ENCODE data around the gene SLC38A2. TPM values are rescaled to one million over a fixed set of nuclear protein-coding genes. Genes with fewer than 3 reads are reported as not detected.

Gene SLC38A2
- total RNA-seq, 1 donor from 2014 or later: 754 TPM

DNA sequence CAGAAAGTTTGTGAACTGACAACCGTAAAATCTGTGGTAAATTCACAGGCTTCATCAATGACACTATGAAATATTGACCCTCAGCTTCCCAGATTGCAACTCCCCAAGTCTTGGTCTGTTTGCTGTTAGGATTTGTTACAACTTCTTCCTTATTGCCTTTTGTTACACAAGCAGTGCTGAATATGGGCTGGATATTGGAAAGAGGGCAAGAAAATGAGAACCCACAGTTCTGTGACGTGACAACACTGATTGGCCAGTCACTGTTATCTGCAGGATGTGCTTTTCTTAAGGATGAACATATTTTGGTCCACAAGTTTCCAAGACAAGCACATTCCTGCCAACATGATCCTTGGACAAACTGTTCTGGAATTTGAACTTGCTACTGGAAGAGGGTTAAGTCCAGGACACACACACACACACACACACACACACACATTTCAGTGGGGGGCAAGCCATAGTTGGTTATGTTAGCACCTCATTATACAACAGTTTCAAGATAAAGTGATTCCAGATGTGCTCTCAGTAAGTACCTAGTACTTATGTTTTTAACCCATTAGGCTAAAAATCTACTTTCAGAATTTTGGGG, 16.6 kb upstream of the SLC38A2 start:
- peaks cover 93% of the 10 kb centered on the region for H3K4me1 Mint-ChIP-seq (ENCODE audit: unreplicated experiment)
- no peak for DNase-seq (ENCODE audit: extremely low spot score, unreplicated experiment)
- H3K27me3 Mint-ChIP-seq (ENCODE audit: unreplicated experiment): no peaks in the 10 kb centered on the region
- TF ChIP-seq, protein P1, sequence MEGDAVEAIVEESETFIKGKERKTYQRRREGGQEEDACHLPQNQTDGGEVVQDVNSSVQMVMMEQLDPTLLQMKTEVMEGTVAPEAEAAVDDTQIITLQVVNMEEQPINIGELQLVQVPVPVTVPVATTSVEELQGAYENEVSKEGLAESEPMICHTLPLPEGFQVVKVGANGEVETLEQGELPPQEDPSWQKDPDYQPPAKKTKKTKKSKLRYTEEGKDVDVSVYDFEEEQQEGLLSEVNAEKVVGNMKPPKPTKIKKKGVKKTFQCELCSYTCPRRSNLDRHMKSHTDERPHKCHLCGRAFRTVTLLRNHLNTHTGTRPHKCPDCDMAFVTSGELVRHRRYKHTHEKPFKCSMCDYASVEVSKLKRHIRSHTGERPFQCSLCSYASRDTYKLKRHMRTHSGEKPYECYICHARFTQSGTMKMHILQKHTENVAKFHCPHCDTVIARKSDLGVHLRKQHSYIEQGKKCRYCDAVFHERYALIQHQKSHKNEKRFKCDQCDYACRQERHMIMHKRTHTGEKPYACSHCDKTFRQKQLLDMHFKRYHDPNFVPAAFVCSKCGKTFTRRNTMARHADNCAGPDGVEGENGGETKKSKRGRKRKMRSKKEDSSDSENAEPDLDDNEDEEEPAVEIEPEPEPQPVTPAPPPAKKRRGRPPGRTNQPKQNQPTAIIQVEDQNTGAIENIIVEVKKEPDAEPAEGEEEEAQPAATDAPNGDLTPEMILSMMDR (IDR thresholded peaks at IDR 0.05): no peak
- H3K36me3 Mint-ChIP-seq (ENCODE audit: unreplicated experiment): peaks cover 5% of the 10 kb centered on the region
- peak overlapping the region; percentile 71 for H3K4me3 Mint-ChIP-seq (ENCODE audit: unreplicated experiment)
- peak overlapping the region; percentile 95 for H3K27ac Mint-ChIP-seq (ENCODE audit: unreplicated experiment)
- no peaks in the 10 kb centered on the region for H3K9me3 Mint-ChIP-seq (ENCODE audit: unreplicated experiment)

DNA sequence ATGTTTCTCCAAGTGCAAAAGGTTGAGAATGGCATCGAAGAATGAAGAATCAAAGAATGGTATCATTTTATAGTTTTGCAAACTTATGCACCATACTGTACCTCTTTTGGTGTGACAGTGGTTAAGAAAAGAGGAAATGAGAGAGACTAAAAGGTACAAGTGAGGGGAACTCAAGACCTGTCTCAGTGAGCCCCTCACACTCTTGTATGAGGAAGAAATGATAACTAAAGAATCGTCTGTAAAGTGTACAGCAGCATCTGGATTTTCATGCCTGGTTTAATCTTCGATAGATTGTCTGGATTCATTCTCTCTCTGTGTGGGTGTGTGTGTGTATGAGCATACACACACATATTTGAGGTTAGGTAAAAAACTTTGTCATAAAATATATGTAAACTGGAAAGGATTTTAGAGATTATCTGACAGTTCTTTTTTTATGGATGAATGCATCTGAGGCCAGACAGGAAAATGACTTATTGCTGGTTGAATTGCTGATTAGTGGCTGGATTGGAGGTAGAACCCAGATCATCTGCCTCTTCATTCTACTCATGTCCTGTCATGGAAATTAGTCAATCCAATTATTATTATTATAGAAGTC, 16.0 kb upstream of the SLC38A2 start:
- Mint-ChIP-seq H3K27ac (ENCODE audit: unreplicated experiment) (peak overlapping the region; percentile 95), H3K27me3 (ENCODE audit: unreplicated experiment) (no peaks in the 10 kb centered on the region), H3K4me3 (ENCODE audit: unreplicated experiment) (peak overlapping the region; percentile 71), H3K36me3 (ENCODE audit: unreplicated experiment) (peaks cover 2% of the 10 kb centered on the region), H3K4me1 (ENCODE audit: unreplicated experiment) (peaks cover 93% of the 10 kb centered on the region), H3K9me3 (ENCODE audit: unreplicated experiment) (no peaks in the 10 kb centered on the region)
- DNase-seq (ENCODE audit: extremely low spot score, unreplicated experiment): no peak
- TF ChIP-seq, protein P1 (IDR thresholded peaks at IDR 0.05): no peak

DNA sequence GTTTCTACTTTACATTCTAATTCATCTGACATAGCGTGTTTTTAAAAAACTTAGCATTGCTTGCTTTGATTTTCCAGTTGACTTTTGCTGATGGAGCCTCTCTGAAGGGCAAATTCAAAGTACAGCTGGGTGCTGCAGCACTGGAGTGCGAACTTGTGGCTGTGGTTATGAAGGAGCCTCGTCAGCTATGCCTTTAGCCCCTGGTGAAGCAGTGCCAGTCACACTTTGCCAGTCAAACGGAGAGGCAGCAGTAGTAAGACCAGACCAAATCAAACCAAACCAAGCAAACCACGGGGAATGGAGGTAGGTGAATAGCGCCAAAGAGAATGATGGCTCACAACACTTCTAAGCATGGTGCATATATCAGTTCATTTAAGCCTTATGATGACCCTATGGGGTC, 15.1 kb upstream of the SLC38A2 start:
- H3K36me3 Mint-ChIP-seq (ENCODE audit: unreplicated experiment): no peaks in the 10 kb centered on the region
- no peaks in the 10 kb centered on the region for H3K27me3 Mint-ChIP-seq (ENCODE audit: unreplicated experiment)
- H3K9me3 Mint-ChIP-seq (ENCODE audit: unreplicated experiment): no peaks in the 10 kb centered on the region
- H3K27ac Mint-ChIP-seq (ENCODE audit: unreplicated experiment): peak overlapping the region; percentile 95
- TF ChIP-seq, protein P1 (IDR thresholded peaks at IDR 0.05): no peak
- DNase-seq (ENCODE audit: extremely low spot score, unreplicated experiment): no peak
- peak overlapping the region; percentile 71 for H3K4me3 Mint-ChIP-seq (ENCODE audit: unreplicated experiment)
- peaks cover 88% of the 10 kb centered on the region for H3K4me1 Mint-ChIP-seq (ENCODE audit: unreplicated experiment)

DNA sequence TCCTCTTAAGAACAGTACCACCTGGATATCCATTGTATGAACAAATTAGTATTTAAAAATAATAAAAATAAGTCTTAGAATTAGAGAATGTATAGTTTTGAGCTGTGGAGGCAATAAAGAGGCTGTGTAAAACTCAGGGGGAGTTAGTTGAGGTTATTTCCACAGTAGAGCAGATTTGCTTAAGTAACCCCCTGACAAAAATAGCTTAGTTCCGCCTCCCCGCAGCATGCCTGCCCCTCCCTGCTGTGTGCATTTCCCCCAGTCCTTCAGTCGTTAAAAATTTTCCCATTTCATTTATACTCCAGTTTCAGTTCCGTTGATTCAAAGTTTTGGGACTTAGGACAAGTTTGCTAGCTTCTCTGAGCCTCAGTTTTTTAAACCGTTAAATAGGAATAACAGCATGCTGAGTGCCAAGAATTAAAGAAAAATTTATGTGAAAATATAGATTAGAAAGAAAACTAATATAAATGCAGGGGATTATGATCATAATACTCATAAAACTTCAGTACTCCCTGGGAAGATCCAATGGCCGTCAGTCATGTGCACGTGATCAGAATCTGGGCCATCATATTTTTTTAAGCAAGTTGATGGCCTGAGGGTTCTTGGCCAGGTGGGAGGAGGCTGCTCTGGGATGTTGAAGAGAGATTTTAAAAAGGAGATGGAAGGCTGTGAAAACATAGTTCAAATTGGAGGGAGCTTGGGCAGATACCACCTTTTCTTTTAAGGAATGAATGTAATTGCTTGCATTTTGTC, 14.5 kb upstream of the SLC38A2 start:
- peak overlapping the region; percentile 71 for H3K4me3 Mint-ChIP-seq (ENCODE audit: unreplicated experiment)
- H3K27me3 Mint-ChIP-seq (ENCODE audit: unreplicated experiment): no peaks in the 10 kb centered on the region
- peak overlapping the region; percentile 95 for H3K27ac Mint-ChIP-seq (ENCODE audit: unreplicated experiment)
- TF ChIP-seq, protein P1 (IDR thresholded peaks at IDR 0.05): no peak
- DNase-seq (ENCODE audit: extremely low spot score, unreplicated experiment): no peak
- peaks cover 88% of the 10 kb centered on the region for H3K4me1 Mint-ChIP-seq (ENCODE audit: unreplicated experiment)
- no peaks in the 10 kb centered on the region for H3K36me3 Mint-ChIP-seq (ENCODE audit: unreplicated experiment)
- H3K9me3 Mint-ChIP-seq (ENCODE audit: unreplicated experiment): no peaks in the 10 kb centered on the region

DNA sequence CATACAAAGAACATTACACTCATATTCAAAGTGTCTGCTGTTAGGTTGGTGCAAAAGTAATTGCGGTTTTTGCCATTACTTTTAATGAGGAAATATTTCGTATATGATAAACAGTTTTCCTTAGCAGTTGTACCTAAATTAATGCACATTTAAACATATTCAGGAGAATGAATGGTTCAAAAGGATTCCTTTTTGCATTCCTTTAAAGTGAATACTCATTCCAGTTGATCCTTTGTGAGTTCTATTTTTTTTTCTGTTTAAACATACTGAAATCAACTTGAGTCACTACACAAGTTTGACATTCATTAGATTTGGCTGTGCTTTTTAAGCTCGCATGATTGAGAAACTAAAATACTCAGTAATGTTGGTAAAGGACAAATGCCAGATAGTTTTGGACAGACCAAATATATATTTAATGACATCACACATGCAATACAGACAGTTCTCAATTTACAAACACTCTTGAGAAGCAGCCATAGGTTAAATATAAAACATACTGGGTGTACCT, 13.8 kb upstream of the SLC38A2 start:
- H3K27ac Mint-ChIP-seq (ENCODE audit: unreplicated experiment): peak overlapping the region; percentile 95
- no peaks in the 10 kb centered on the region for H3K9me3 Mint-ChIP-seq (ENCODE audit: unreplicated experiment)
- H3K4me1 Mint-ChIP-seq (ENCODE audit: unreplicated experiment): peaks cover 85% of the 10 kb centered on the region
- no peak for DNase-seq (ENCODE audit: extremely low spot score, unreplicated experiment)
- H3K36me3 Mint-ChIP-seq (ENCODE audit: unreplicated experiment): no peaks in the 10 kb centered on the region
- H3K27me3 Mint-ChIP-seq (ENCODE audit: unreplicated experiment): no peaks in the 10 kb centered on the region
- H3K4me3 Mint-ChIP-seq (ENCODE audit: unreplicated experiment): no peak overlapping the region
- TF ChIP-seq, protein P1 (IDR thresholded peaks at IDR 0.05): no peak
